NCI-H128 (cell line): Measurements from ENCODE around the gene IFT22.
"Not testable (repeated sequence)": the region's sequence is repeated elsewhere in the genome, so short reads cannot be mapped to it uniquely, and the experiment has no call there.

Experiments used
- DNase-seq: peaks from one replicate; lab custom pipeline; 2025; ENCODE audit not compliant: unreplicated experiment; lab: John Stamatoyannopoulos, UW

Gene IFT22

GRCh38 chr7:101321491-101322401, at the start of gene IFT22:
TSS of gene IFT22 (minus strand) at chr7:101321812. CDS start at chr7:101321709, 103 bp downstream.
- DNase-seq, result peak; percentile 84

DNA sequence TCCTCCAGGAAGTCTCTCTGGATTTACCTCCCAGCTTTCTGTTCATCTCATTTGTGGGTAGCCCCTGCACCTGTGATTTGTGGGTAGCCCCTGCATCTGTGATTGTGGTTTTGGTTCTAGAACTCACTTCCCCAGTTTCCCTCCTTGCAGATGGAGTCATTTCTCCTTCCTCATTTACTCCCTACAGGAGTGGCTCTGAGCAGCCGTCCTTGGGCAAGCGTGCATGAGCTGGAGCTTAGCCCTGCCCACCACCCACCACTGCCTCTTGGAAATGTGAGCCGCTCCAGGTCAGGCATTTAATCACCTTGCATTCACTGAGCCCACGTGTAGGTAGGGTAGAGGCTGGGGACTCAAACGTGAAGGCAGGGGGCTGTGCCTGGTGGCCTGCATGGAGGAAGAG, 49.2 kb upstream of the IFT22 start:
- no peak for DNase-seq

GRCh38 chr7:101368422-101369165, 47.0 kb upstream of the IFT22 start:
- no peak for DNase-seq

- DNase-seq, result no peak
These were observed 46.1 kb upstream of the IFT22 start for GRCh38 chr7:101367676-101368075.

GRCh38 chr7:101365956-101366355, 44.3 kb upstream of the IFT22 start:
- DNase-seq, result no peak

DNA sequence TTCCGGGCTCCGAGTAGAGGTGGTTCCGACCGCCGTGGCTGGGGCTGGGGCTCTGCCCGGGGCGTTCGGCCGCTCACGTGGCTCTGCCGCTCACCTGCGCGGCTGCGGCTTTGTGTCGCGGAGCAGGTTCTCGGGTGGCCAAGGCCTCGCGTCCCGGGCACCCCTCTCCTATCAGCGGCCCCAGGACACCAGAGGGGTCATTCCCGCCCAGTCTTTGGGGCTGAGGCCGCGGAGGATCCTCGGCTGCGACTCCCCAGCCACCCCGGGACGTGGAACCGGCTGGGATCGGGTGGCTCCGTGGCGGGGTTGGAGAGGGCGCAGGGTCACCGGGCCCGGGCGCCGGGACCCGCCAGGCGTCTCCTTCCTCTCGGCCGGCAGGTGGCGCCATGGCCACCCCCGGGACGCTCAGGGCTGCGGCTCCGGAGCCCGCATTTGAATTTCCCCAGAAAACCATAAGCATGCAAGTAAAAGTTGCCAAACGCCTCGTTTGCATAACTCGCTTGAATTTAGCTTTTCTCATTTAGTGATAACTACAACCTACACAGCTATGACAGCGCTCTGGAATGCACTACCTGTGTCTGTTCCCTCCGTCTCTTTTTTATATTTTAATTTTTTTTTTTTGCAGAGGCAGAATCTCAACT, 42.2 kb upstream of the IFT22 start:
- no peak for DNase-seq

GRCh38 chr7:101363196-101363733, 41.7 kb upstream of the IFT22 start:
- DNase-seq, result no peak

DNA sequence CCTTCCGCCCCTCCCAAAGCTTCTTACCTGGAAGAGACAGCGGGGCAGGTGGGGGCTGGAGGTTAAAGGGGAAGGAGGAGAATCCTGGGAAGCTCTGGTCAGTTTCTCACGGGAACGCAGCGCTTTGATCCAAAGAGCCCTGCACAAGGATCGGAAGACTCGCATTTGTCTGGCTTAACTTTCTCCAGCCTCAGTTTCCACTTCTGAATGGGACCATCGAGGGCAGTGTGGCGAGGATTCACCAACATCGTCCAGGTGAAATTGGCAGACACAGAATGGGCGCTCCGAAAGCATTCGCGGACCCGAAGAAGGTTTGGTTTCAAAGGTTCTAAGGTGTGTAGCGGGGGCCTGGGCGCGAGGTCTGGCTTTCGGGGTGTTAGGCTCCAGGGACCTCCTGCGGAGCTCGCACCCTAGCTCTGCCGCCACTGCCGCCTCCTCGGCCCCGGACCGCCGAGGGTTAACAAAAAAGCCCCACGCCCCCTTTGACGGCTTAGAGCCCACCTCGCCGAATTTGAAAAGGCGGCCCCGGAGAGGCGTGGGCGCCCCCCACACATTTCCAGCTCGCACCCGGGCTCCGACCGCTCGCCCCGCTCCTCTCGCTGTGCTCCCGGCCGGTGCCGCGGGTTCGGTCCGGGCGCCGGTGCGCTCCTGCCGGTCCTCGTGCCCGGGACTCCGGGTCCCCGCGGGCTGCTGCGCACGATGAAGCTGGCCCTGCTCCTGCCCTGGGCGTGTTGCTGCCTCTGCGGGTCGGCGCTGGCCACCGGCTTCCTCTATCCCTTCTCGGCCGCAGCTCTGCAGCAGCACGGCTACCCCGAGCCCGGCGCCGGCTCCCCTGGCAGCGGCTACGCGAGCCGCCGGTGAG, 41.0 kb upstream of the IFT22 start, which contains the start of gene COL26A1:
Gene COL26A1, plus strand, starts transcription at position 542 of the 862 bp plus-strand sequence. Its CDS starts 158 bp downstream, at position 700.
- no peak for DNase-seq

GRCh38 chr7:101357433-101357832, 35.8 kb upstream of the IFT22 start:
- DNase-seq, result no peak

DNA sequence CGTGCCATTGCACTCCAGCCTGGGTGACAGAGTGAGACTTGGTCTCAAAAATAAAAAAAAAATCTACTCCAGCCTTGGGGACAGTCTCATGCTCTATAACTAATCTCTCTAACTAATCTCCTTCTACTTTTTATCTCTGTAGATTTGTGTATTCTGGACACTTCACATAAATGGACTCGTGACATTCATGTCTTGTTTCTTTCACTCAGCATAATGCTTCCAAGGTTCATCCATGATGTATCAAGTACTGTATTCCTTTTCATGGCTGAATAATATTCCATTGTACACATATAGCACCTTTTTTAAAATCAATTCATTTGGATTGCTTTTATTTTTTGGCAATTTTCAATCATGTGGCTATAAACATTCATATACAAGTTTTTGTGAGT, 31.3 kb upstream of the IFT22 start:
- DNase-seq, result no peak

GRCh38 chr7:101349300-101349699, 27.7 kb upstream of the IFT22 start:
- not testable (repeated sequence) for DNase-seq

DNA sequence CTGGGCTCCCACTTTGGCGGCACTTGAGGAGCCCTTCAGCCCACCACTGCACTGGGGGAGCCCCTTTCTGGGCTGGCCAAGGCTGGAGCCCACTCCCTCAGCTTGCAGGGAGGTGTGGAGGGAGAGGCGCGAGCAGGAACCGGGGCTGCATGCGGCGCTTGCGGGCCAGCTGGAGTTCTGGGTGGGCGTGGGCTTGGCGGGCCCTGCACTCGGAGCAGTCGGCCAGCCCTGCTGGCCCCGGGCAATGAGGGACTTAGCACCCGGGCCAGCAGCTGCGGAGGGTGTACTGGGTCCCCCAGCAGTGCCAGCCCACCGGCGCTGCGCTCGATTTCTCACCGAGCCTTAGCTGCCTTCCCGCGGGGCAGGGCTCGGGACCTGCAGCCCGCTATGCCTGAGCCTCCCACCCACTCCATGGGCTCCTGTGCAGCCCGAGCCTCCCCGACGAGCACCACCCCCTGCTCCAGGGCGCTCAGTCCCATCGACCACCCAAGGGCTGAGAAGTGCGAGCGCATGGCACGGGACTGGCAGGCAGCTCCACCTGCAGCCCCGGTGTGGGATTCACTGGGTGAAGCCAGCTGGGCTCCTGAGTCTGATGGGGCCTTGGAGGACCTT, 26.9 kb upstream of the IFT22 start:
- not testable (repeated sequence) for DNase-seq

GRCh38 chr7:101347477-101347876, 25.9 kb upstream of the IFT22 start:
- DNase-seq, result no peak

- no peak for DNase-seq
These were observed 21.3 kb upstream of the IFT22 start for GRCh38 chr7:101342892-101343291.

DNA sequence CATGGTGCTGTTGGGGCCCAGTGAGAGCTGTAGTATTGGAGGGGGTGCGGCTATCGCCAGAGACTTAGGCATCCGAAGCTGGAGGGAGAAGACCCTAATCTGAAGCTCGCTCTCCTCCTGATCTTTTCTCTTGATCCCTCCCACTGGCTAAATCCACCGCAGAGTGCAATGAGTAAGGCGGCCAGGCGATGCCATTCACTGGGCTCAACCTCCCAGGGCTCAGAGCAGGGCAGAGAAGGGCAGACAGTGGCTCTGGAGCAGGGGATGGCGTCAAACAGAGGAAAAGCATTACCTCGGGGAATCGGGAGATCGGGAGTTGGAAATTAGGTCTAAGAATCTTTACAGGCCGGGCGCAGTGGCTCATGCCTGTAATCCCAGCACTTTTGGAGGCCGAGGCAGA, 18.8 kb upstream of the IFT22 start:
- DNase-seq, result no peak

- no peak for DNase-seq
These were observed 12.3 kb upstream of the IFT22 start for GRCh38 chr7:101333912-101334311.

DNA sequence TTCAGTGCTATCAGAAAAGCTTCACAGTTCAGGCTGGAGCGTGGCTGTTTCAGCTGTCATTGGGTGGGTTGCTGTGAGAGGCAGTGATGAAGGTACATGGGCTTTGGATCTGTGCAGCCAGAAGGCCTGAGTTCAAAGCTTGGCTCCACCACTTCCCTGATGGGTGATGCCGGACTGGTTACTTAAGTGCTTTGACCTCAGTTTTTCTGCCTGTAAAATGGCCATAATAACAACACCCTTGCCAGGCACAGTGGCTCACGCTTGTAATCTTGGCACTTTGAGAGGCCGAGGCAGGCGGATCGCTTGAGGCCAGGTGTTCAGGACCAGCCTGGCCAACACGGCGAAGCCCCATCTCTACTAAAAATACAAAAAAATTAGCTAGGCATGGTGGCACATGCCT, 10.4 kb upstream of the IFT22 start:
- DNase-seq, result no peak

DNA sequence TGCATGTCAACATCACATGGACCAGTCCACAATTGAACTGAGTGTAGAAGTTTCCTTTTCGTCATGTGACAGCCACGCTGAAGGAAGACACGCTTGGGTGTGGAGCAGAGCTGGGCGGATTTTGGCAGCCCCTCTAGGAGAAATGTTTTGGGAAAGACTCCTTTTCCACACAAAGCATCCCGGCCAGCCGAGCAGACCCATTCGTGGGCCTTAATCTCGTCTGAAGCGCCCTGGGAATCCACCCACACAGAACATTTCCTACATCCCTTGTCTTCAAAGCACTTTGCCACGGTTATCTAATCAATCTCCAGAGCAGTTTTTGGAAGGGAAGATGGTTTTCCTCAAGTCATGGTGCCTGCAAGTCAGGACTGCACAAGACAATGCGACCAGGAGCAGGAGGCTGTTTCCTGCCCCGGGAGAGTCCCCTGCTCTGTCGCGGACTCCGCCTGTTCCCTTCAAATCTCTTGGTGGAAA, 8.4 kb upstream of the IFT22 start:
- DNase-seq, result no peak

GRCh38 chr7:101328159-101328558, 6.5 kb upstream of the IFT22 start:
- DNase-seq, result no peak

DNA sequence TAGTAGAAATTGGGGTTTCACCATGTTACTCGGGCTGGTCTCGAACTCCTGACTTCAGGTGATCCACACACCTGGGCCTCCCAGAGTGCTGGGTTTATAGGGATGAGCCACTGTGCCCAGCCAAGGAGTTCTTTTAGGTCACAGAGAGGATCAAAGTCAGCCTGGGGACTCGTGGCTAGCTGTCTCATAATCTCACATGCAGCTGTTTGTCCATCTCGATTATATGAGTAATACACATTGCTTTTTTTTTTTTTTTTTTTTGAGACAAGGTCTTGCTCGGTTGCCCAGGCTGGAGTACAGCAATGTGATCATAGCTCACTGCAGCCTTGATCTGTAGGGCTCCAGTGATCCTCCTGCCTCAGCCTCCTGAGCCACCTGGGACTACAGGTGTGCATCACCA, 2.2 kb downstream of the IFT22 start:
- DNase-seq, result no peak
